ENCODE results near the gene CCHCR1.

DNA sequence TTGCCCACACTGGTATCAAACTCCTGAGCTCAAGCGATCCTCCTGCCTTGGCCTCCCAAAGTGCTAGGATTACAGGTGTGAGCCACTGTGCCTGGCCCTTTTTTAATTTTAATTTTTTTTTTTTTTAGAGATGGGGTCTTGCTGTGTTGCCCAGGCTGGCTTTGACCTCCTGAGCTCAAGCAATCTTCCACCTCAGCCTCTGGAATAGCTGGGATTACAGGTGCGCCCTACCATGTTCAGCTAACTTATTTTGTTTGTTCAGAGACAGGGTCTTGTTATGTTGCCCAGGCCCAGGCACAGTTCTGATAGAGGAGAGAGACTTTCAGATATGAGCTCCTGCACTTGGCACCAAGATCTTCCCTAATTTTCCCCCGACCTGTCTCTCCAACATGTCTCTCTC lies 26.9 kb downstream of the CCHCR1 start:
- TF ChIP-seq, protein P1, sequence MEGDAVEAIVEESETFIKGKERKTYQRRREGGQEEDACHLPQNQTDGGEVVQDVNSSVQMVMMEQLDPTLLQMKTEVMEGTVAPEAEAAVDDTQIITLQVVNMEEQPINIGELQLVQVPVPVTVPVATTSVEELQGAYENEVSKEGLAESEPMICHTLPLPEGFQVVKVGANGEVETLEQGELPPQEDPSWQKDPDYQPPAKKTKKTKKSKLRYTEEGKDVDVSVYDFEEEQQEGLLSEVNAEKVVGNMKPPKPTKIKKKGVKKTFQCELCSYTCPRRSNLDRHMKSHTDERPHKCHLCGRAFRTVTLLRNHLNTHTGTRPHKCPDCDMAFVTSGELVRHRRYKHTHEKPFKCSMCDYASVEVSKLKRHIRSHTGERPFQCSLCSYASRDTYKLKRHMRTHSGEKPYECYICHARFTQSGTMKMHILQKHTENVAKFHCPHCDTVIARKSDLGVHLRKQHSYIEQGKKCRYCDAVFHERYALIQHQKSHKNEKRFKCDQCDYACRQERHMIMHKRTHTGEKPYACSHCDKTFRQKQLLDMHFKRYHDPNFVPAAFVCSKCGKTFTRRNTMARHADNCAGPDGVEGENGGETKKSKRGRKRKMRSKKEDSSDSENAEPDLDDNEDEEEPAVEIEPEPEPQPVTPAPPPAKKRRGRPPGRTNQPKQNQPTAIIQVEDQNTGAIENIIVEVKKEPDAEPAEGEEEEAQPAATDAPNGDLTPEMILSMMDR (IDR thresholded peaks at IDR 0.05; ENCODE audit: insufficient read depth, low read length, poor library complexity, severe bottlenecking), result no peak
- TF ChIP-seq EZH2phosphoT487 (conservative IDR thresholded peaks at IDR 0.05; ENCODE audit: low read length), result no peak
